CD4-positive, alpha-beta T cell (primary cell): ENCODE data around the gene STK32B. TPM values are rescaled to one million over a fixed set of nuclear protein-coding genes. Genes with fewer than 3 reads are reported as not detected.

Experiments
- ATAC-seq: fragments of 200-7000 bp; cut with Tn5 transposase; one replicate; pipeline ENCODE4 v1.10.0; 2022; ENCODE audit warnings: mild to moderate bottlenecking; ENCODE audit not compliant: poor library complexity
- CTCF ChIA-PET: fragments of 350-600 bp; sonication (Branson Sonifier 250); formaldehyde crosslinking; loops from one replicate; lab custom pipeline; 2021; ENCODE audit warnings: antibody characterized with exemption, inconsistent platforms; lab: Charles Lee
- POLR2A ChIA-PET: fragments of 350-600 bp; sonication (Branson Sonifier 250); formaldehyde crosslinking; loops from one replicate; lab custom pipeline; 2021; ENCODE audit warnings: antibody characterized with exemption, inconsistent platforms; lab: Charles Lee
- DNase-seq, 14 experiments: peaks; one replicate each; pipeline ENCODE4 v3.0.0-alpha.2; 2013 to 2020; ENCODE audit warnings: mixed read lengths in 2 of 14
- H3K27ac ChIP-seq, 2 donors: one replicate each; pipeline versions ENCODE4 v1.5.1 to v1.7.0; 2013; ENCODE audit warnings: low read length in 2 of 2, low read depth in 1 of 2, mild to moderate bottlenecking in 1 of 2
- H3K27me3 ChIP-seq, 2 experiments: 1 replicate in 1 of 2; 2 replicates in 1 of 2; pipeline versions ENCODE4 v1.6.1 to v1.7.0; 2013; ENCODE audit warnings: low read length in 2 of 2, control low read depth in 1 of 2, mild to moderate bottlenecking in 1 of 2, moderate library complexity in 1 of 2; ENCODE audit not compliant: insufficient read depth in 2 of 2, control insufficient read depth in 1 of 2
- H3K36me3 ChIP-seq: one replicate; pipeline ENCODE4 v1.6.1; 2013; ENCODE audit warnings: low read length, control low read depth; ENCODE audit not compliant: insufficient read depth
- H3K4me1 ChIP-seq: one replicate; pipeline ENCODE4 v1.6.1; 2013; ENCODE audit warnings: low read length, control low read depth; ENCODE audit not compliant: insufficient read depth
- H3K4me3 ChIP-seq: one replicate; pipeline ENCODE4 v1.5.1; 2013; ENCODE audit warnings: mild to moderate bottlenecking, low read length, moderate library complexity
- H3K9me3 ChIP-seq, 2 experiments: 1 replicate in 1 of 2; 2 replicates in 1 of 2; pipeline versions ENCODE4 v1.6.1 to v1.7.0; 2013; ENCODE audit warnings: low read length in 2 of 2, mild to moderate bottlenecking in 2 of 2, control low read depth in 1 of 2, moderate library complexity in 1 of 2; ENCODE audit not compliant: control insufficient read depth in 1 of 2, insufficient read depth in 1 of 2
- H3K27ac Mint-ChIP-seq: one replicate; pipeline ENCODE4 v1.8.0; 2020; ENCODE audit warnings: mixed read lengths
- H3K27me3 Mint-ChIP-seq: one replicate; pipeline ENCODE4 v1.8.0; 2021; ENCODE audit warnings: mixed read lengths
- H3K36me3 Mint-ChIP-seq: one replicate; pipeline ENCODE4 v1.8.0; 2021; ENCODE audit warnings: low read depth, mixed read lengths
- H3K4me1 Mint-ChIP-seq: one replicate; pipeline ENCODE4 v1.8.0; 2021; ENCODE audit warnings: low read depth, mixed read lengths
- H3K4me3 Mint-ChIP-seq: one replicate; pipeline ENCODE4 v1.8.0; 2020; ENCODE audit warnings: mild to moderate bottlenecking, mixed read lengths
- H3K9me3 Mint-ChIP-seq: one replicate; pipeline ENCODE4 v1.8.0; 2020; ENCODE audit warnings: mixed read lengths
- intact Hi-C, 2 experiments: fragments of 100-400 bp; cut with DNase I in 1 of 2; cut with micrococcal nuclease in 1 of 2; formaldehyde crosslinking; loops; one replicate each; pipeline versions ENCODE4 v1.15.1 to v1.9.0; 2023 to 2025; cut with DNase I, micrococcal nuclease
- total RNA-seq, 174 experiments: library from RNA in 2 of 174; stranded (reverse) in 2 of 174; gene quantifications; one replicate each; pipeline ENCODE4 v1.2.3 and lab custom pipeline; 2021 to 2026
- TF ChIP-seq, protein P1 (sequence below): fragments of 200-600 bp; IDR thresholded peaks from one replicate; pipeline ENCODE4 v1.8.0; 2022; ENCODE audit warnings: antibody characterized with exemption, mild to moderate bottlenecking

STK32B gene
- total RNA-seq, 2 experiments from 2014 or later = not detected

DNA sequence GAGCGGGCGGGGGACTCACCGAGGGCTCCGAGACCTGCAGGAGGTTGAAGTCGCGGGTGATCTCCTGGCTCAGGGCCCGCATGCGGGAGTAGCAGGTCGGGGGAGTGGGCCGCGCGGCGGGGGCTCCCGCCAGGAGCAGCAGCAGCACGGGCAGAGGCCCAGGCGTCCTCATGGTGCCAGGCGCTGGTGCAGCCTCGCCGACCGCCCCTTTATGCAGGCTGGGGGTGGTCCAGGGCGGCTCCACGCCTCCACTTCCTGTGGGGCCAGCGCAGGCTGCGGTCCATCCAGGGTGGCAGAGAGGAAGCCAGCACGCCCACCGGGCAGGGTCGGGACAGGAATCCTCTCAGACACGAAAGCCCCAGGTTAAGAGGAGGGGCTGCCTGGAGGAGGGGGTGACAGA is 32.0 kb upstream of the STK32B start, which contains the start of gene CYTL1:
Gene CYTL1 (minus strand): TSS at position 185 of the 400 bp plus-strand sequence. CDS start 13 bp downstream, at position 172.
- Histone ChIP-seq H3K4me1 (peaks cover 5% of the 10 kb centered on the region), H3K36me3 (no peaks in the 10 kb centered on the region), H3K9me3 (peaks cover 0 to 6% of the 10 kb centered on the region in 2 experiments), H3K4me3 (no peak within 1 kb of the TSS), H3K27me3 (peaks cover 6 to 33% of the 10 kb centered on the region in 2 experiments), H3K27ac (no peak within 1 kb of the TSS)
- POLR2A ChIA-PET = no interaction called here
- Mint-ChIP-seq H3K36me3 (no peaks in the 10 kb centered on the region), H3K27me3 (peaks cover 26% of the 10 kb centered on the region), H3K9me3 (no peaks in the 10 kb centered on the region), H3K27ac (no peak within 1 kb of the TSS), H3K4me3 (no peak within 1 kb of the TSS), H3K4me1 (peaks cover 5% of the 10 kb centered on the region)
- CTCF ChIA-PET = no interaction called here
- TF ChIP-seq, protein P1, sequence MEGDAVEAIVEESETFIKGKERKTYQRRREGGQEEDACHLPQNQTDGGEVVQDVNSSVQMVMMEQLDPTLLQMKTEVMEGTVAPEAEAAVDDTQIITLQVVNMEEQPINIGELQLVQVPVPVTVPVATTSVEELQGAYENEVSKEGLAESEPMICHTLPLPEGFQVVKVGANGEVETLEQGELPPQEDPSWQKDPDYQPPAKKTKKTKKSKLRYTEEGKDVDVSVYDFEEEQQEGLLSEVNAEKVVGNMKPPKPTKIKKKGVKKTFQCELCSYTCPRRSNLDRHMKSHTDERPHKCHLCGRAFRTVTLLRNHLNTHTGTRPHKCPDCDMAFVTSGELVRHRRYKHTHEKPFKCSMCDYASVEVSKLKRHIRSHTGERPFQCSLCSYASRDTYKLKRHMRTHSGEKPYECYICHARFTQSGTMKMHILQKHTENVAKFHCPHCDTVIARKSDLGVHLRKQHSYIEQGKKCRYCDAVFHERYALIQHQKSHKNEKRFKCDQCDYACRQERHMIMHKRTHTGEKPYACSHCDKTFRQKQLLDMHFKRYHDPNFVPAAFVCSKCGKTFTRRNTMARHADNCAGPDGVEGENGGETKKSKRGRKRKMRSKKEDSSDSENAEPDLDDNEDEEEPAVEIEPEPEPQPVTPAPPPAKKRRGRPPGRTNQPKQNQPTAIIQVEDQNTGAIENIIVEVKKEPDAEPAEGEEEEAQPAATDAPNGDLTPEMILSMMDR = no peak
- ATAC-seq (no peak), DNase-seq (no peak)
- intact Hi-C loops = no loop called here

- intact Hi-C loops = no loop called here
- ATAC-seq = no peak
- POLR2A ChIA-PET = no interaction called here
Measured at GRCh38 chr4:5019796-5020195, 31.5 kb upstream of the STK32B start.

GRCh38 chr4:5020341-5020740 is 30.9 kb upstream of the STK32B start:
- no peak overlapping the region for H3K27ac ChIP-seq
- peaks cover 0 to 14% of the 10 kb centered on the region in 2 experiments for H3K9me3 ChIP-seq
- ChIA-PET POLR2A (no interaction called here), CTCF (no interaction called here)
- H3K27me3 ChIP-seq = peaks cover 6 to 33% of the 10 kb centered on the region in 2 experiments
- peaks cover 5% of the 10 kb centered on the region for H3K4me1 ChIP-seq
- no peaks in the 10 kb centered on the region for H3K36me3 ChIP-seq
- intact Hi-C loops = no loop called here
- no peak overlapping the region for H3K4me3 ChIP-seq
- TF ChIP-seq, protein P1 = no peak
- DNase-seq (no peak), ATAC-seq (no peak)
- Mint-ChIP-seq H3K4me1 (peaks cover 5% of the 10 kb centered on the region), H3K9me3 (no peaks in the 10 kb centered on the region), H3K27me3 (peaks cover 26% of the 10 kb centered on the region), H3K36me3 (no peaks in the 10 kb centered on the region), H3K27ac (no peak overlapping the region), H3K4me3 (no peak overlapping the region)

More at GRCh38 chr4:5019796-5020195, 31.5 kb upstream of the STK32B start:
- H3K4me1 ChIP-seq = peaks cover 5% of the 10 kb centered on the region
- H3K36me3 ChIP-seq = no peaks in the 10 kb centered on the region
- peaks cover 6 to 33% of the 10 kb centered on the region in 2 experiments for H3K27me3 ChIP-seq
- H3K9me3 Mint-ChIP-seq = no peaks in the 10 kb centered on the region
- H3K36me3 Mint-ChIP-seq = no peaks in the 10 kb centered on the region
- H3K27ac ChIP-seq = no peak overlapping the region
- no peak for DNase-seq
- no peak overlapping the region for H3K4me3 ChIP-seq
- peaks cover 0 to 12% of the 10 kb centered on the region in 2 experiments for H3K9me3 ChIP-seq
- no peak overlapping the region for H3K4me3 Mint-ChIP-seq
- H3K27ac Mint-ChIP-seq = no peak overlapping the region
- CTCF ChIA-PET = no interaction called here
- peaks cover 5% of the 10 kb centered on the region for H3K4me1 Mint-ChIP-seq
- TF ChIP-seq, protein P1 = no peak
- H3K27me3 Mint-ChIP-seq = peaks cover 26% of the 10 kb centered on the region
